NT2/D1 (cell line): ENCODE data around the gene KCNQ5.

Experiments used
- SUZ12 ChIP-seq: IDR thresholded peaks from 2 replicates; pipeline ENCODE4 v1.6.1; 2011; ENCODE audit not compliant: insufficient read length, insufficient read depth; ENCODE audit errors: extremely low read depth
- YY1 ChIP-seq: IDR thresholded peaks from 2 replicates; pipeline ENCODE4 v1.6.1; 2011; ENCODE audit not compliant: insufficient read length, insufficient read depth
- ZNF274 ChIP-seq: IDR thresholded peaks from 2 replicates; pipeline ENCODE4 v1.6.1; 2011; ENCODE audit warnings: mild to moderate bottlenecking, low read depth, low read length

DNA sequence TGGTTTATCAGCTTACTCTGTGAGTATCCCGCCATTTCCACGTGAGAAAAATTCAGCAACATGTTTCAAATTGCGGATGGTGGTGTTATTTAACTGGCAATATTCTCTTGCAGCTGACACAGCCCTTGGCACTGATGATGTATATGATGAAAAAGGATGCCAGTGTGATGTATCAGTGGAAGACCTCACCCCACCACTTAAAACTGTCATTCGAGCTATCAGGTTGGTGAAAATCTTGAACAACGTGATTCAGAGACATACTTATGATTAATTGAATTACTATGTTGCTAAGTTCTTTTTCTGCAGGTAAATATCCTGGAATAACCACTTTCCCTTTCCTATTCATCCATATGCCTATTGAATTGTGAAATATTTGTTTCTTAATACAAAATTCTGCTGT, 547.8 kb downstream of the KCNQ5 start:
- TF ChIP-seq SUZ12 (no peak), ZNF274 (no peak), YY1 (no peak)
